22Rv1 (cell line): ENCODE results near the gene LIG1.

ENCODE experiments used
- CTCF ChIP-seq: fragments of 450-650 bp; IDR thresholded peaks from 2 replicates; pipeline ENCODE4 v1.5.1; 2017; ENCODE audit warnings: mild to moderate bottlenecking
- ZFX ChIP-seq: fragments of 450-650 bp; IDR thresholded peaks from 2 replicates; pipeline ENCODE4 v1.6.1; 2017; ENCODE audit warnings: antibody characterized with exemption, borderline replicate concordance

GRCh38 chr19:48121909-48122371 is 48.2 kb downstream of the LIG1 start:
- TF ChIP-seq CTCF (no peak), ZFX (no peak)
